Uterus (tissue), 2 donors: ENCODE data around the gene HLA-C.

ENCODE experiments used
- POLR2A ChIP-seq, 2 donors: fragments of 450-650 bp; IDR thresholded peaks; one replicate each; pipeline ENCODE4 v1.6.1; 2016; ENCODE audit warnings: antibody characterized with exemption in 2 of 2, mild to moderate bottlenecking in 1 of 2, moderate library complexity in 1 of 2
- TF ChIP-seq, protein P1 (sequence below), 4 experiments: fragments of 200-600 bp in 2 of 4; fragments of 450-650 bp in 2 of 4; sonication (generic) in 2 of 4; IDR thresholded peaks; one replicate each; pipeline ENCODE4 v1.5.1; 2016 to 2019; ENCODE audit warnings: antibody characterized with exemption in 4 of 4, mild to moderate bottlenecking in 2 of 4, moderate library complexity in 1 of 4

DNA sequence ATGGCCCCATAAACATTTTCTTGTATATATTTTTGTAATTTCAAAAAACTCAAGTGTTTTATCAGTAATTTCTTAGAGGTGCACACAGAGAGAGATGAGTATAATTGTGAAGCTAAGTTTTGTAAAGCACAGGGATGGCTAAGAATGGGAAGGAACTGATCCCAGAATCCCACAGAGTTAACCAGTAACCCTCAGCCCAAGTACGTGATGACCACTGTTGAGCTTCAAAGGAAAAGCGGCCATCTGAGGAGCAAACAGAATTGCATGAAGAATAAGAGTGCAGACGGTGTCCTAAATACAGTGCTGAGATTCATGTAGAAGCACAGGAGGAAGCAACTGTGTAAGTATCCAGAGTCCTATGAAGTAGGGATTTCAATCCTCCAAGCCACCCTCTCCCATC is 28.1 kb upstream of the HLA-C start:
- TF ChIP-seq POLR2A (IDR thresholded peaks at IDR 0.05), result no peak
- TF ChIP-seq, protein P1, sequence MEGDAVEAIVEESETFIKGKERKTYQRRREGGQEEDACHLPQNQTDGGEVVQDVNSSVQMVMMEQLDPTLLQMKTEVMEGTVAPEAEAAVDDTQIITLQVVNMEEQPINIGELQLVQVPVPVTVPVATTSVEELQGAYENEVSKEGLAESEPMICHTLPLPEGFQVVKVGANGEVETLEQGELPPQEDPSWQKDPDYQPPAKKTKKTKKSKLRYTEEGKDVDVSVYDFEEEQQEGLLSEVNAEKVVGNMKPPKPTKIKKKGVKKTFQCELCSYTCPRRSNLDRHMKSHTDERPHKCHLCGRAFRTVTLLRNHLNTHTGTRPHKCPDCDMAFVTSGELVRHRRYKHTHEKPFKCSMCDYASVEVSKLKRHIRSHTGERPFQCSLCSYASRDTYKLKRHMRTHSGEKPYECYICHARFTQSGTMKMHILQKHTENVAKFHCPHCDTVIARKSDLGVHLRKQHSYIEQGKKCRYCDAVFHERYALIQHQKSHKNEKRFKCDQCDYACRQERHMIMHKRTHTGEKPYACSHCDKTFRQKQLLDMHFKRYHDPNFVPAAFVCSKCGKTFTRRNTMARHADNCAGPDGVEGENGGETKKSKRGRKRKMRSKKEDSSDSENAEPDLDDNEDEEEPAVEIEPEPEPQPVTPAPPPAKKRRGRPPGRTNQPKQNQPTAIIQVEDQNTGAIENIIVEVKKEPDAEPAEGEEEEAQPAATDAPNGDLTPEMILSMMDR (IDR thresholded peaks at IDR 0.05), result no peak
